ENCODE data around the gene SIGLEC12. TPM values are rescaled to one million over a fixed set of nuclear protein-coding genes. Genes with fewer than 3 reads are reported as not detected.

The SIGLEC12 gene
- total and polyA plus RNA-seq, 2 of the 13 experiments (the other 11 are each of a cell fraction or from before 2014, with no cell fraction given), result not detected

GRCh38 chr19:51485960-51486660, 15.5 kb downstream of the SIGLEC12 start:
- FAIRE-seq, result no peak
- Histone ChIP-seq H3K4me2 (ENCODE audit: low read depth, low read length) (no peak overlapping the region), H3K9ac (ENCODE audit: insufficient read depth, low read depth, low read length) (no peak overlapping the region), H3K4me3 (replicated peaks in 1 of 3; ENCODE audit: insufficient read depth in 1 of 3, low read depth in 2 of 3, low read length in 3 of 3) (no peak overlapping the region), H2AFZ (ENCODE audit: low read length) (no peak overlapping the region), H3K4me1 (ENCODE audit: insufficient read depth, low read length) (no peaks in the 10 kb centered on the region), H3K9me3 (ENCODE audit: low read length) (no peaks in the 10 kb centered on the region), H3K36me3 (replicated peaks in 1 of 2; ENCODE audit: control insufficient read depth in 1 of 2, insufficient read depth in 2 of 2, low read length in 2 of 2) (no peaks in the 10 kb centered on the region), H4K20me1 (ENCODE audit: insufficient read depth, low read length) (no peaks in the 10 kb centered on the region), H3K79me2 (ENCODE audit: insufficient read depth, low read length) (no peaks in the 10 kb centered on the region), H3K27ac (ENCODE audit: extremely low read length, insufficient read depth, low read length) (no peak overlapping the region), H3K27me3 (ENCODE audit: control insufficient read depth in 1 of 2, insufficient read depth in 2 of 2, low read length in 2 of 2) (no peaks in the 10 kb centered on the region)
- 4% methylated on average over 3 of the region's 5 CpGs for WGBS (ENCODE audit: low lambda C conversion rate)
- no peak for TF ChIP-seq ZNF614 (CRISPR knock-in tag; IDR thresholded peaks at IDR 0.05; ENCODE audit: borderline replicate concordance)
- no peak for TF ChIP-seq ZZZ3 (CRISPR knock-in tag; IDR thresholded peaks at IDR 0.05; ENCODE audit: borderline replicate concordance)
- no peak for TF ChIP-seq ZNF777 (CRISPR knock-in tag; IDR thresholded peaks at IDR 0.05)
- TF ChIP-seq ATF7 (IDR thresholded peaks at IDR 0.05), result peak; percentile 11; the same call in 1 of the 2 replicates
- TF ChIP-seq ATF7 (CRISPR knock-in tag; IDR thresholded peaks at IDR 0.05), result no peak
- no peak for TF ChIP-seq PTBP1 (IDR thresholded peaks at IDR 0.05; ENCODE audit: low read depth, low read length, poor library complexity, severe bottlenecking)
- TF ChIP-seq CREB1 (IDR thresholded peaks at IDR 0.05), result peak; percentile 95
- TF ChIP-seq CREB1 (CRISPR knock-in tag; IDR thresholded peaks at IDR 0.05), result no peak
- DNase-seq (ENCODE audit: low spot score), result no peak
- intact Hi-C loops (cut with micrococcal nuclease; ENCODE audit: unreplicated experiment), result no loop called here
- ChIA-PET POLR2A (no interaction called here), CTCF (ENCODE audit: low intra/inter-chr PET ratio, low total read pairs) (no interaction called here)
- BruUV-seq (replicated peaks), result no TSS peak
- in situ Hi-C loops (cut with HindIII; ENCODE audit: extremely low pct_ligation_motif_present, low pct_unique_long_range_greater_than_20kb), result no loop called here
- no peak for ATAC-seq

GRCh38 chr19:51480590-51480989, 21.0 kb downstream of the SIGLEC12 start:
- BruUV-seq (replicated peaks), result no TSS peak
- H3K4me3 ChIP-seq (replicated peaks in 1 of 3; ENCODE audit: insufficient read depth in 1 of 3, low read depth in 2 of 3, low read length in 3 of 3), result no peak overlapping the region
- in situ Hi-C loops (cut with HindIII; ENCODE audit: extremely low pct_ligation_motif_present, low pct_unique_long_range_greater_than_20kb) (no loop called here), intact Hi-C loops (cut with micrococcal nuclease; ENCODE audit: unreplicated experiment) (loop anchor here (2.0 kb wide), 1 partner anchor 40 kb away; no protein-coding TSS in a partner anchor)
- H3K4me1 ChIP-seq (ENCODE audit: insufficient read depth, low read length), result peaks cover 13% of the 10 kb centered on the region
- no peaks in the 10 kb centered on the region for H4K20me1 ChIP-seq (ENCODE audit: insufficient read depth, low read length)
- no peaks in the 10 kb centered on the region for H3K79me2 ChIP-seq (ENCODE audit: insufficient read depth, low read length)
- no peak overlapping the region for H3K27ac ChIP-seq (ENCODE audit: extremely low read length, insufficient read depth, low read length)
- ATAC-seq (peak; percentile 52; the same call in 1 of the 3 replicates), FAIRE-seq (no peak), DNase-seq (ENCODE audit: low spot score) (peak; percentile 20)
- ChIA-PET POLR2A (no interaction called here), CTCF (ENCODE audit: low intra/inter-chr PET ratio, low total read pairs) (no interaction called here)
- no peak overlapping the region for H2AFZ ChIP-seq (ENCODE audit: low read length)
- 26% methylated on average over 8 of the region's 8 CpGs for WGBS (ENCODE audit: low lambda C conversion rate)
- H3K36me3 ChIP-seq (replicated peaks in 1 of 2; ENCODE audit: control insufficient read depth in 1 of 2, insufficient read depth in 2 of 2, low read length in 2 of 2), result no peaks in the 10 kb centered on the region
- no peaks in the 10 kb centered on the region for H3K9me3 ChIP-seq (ENCODE audit: low read length)
- no peak overlapping the region for H3K9ac ChIP-seq (ENCODE audit: insufficient read depth, low read depth, low read length)
- H3K27me3 ChIP-seq (ENCODE audit: control insufficient read depth in 1 of 2, insufficient read depth in 2 of 2, low read length in 2 of 2), result no peaks in the 10 kb centered on the region
- H3K4me2 ChIP-seq (ENCODE audit: low read depth, low read length), result no peak overlapping the region
- TF ChIP-seq MIER2 (CRISPR knock-in tag; IDR thresholded peaks at IDR 0.05) (peak; percentile 97), ZNF556 (CRISPR knock-in tag; IDR thresholded peaks at IDR 0.05; ENCODE audit: borderline replicate concordance) (no peak), NCOA2 (CRISPR knock-in tag; IDR thresholded peaks at IDR 0.05) (0 out of 2 replicates have a peak, but pooled peaks have one; percentile 28), ELF3 (CRISPR knock-in tag; IDR thresholded peaks at IDR 0.05) (0 out of 2 replicates have a peak, but pooled peaks have one; percentile 42), ZBTB38 (CRISPR knock-in tag; IDR thresholded peaks at IDR 0.05) (no peak), RBFOX2 (IDR thresholded peaks at IDR 0.05; ENCODE audit: low read depth, low read length) (no peak), HOXA7 (CRISPR knock-in tag; IDR thresholded peaks at IDR 0.05) (no peak), KLF9 (CRISPR knock-in tag; IDR thresholded peaks at IDR 0.05; ENCODE audit: low read depth) (no peak), ATF7-NPFF (CRISPR knock-in tag; IDR thresholded peaks at IDR 0.05; ENCODE audit: low read depth) (no peak), JUNB (CRISPR knock-in tag; IDR thresholded peaks at IDR 0.05; ENCODE audit: borderline replicate concordance) (peak; percentile 29; the same call in 1 of the 2 replicates), NCOR1 (IDR thresholded peaks at IDR 0.05; ENCODE audit: borderline replicate concordance, low read length) (no peak), MLLT10 (CRISPR knock-in tag; IDR thresholded peaks at IDR 0.05) (no peak), CBFB (CRISPR knock-in tag; IDR thresholded peaks at IDR 0.05) (no peak)

All from HepG2 (cell line).